HL-60 (cell line): ENCODE results near the gene C6orf52.

Experiments
- CTCF ChIP-seq: IDR thresholded peaks from one replicate; pipeline ENCODE4 v1.5.1; 2011; ENCODE audit warnings: low read length, control low read depth, inconsistent platforms; ENCODE audit not compliant: insufficient read depth
- GABPA ChIP-seq: IDR thresholded peaks from 2 replicates; pipeline ENCODE4 v1.6.1; 2012; ENCODE audit warnings: low read depth
- POLR2AphosphoS5 ChIP-seq: IDR thresholded peaks from 2 replicates; pipeline ENCODE4 v1.6.1; 2012; ENCODE audit warnings: low read depth
- REST ChIP-seq: IDR thresholded peaks from 2 replicates; pipeline ENCODE4 v1.6.1; 2012; ENCODE audit warnings: low read depth; ENCODE audit not compliant: insufficient replicate concordance
- SPI1 ChIP-seq: IDR thresholded peaks from 2 replicates; pipeline ENCODE4 v1.6.1; 2012; ENCODE audit warnings: low read depth, mild to moderate bottlenecking, borderline replicate concordance

GRCh38 chr6:10720265-10720959 lies 26.0 kb upstream of the C6orf52 start:
- no peak for TF ChIP-seq CTCF
- 0 out of 2 replicates have a peak, but pooled peaks have one; percentile 14 for TF ChIP-seq POLR2AphosphoS5
- TF ChIP-seq SPI1, result no peak
- no peak for TF ChIP-seq REST
- TF ChIP-seq GABPA, result no peak
